IMR-90 (cell line): ENCODE results near the gene EGFL7. TPM values are rescaled to one million over a fixed set of nuclear protein-coding genes. Genes with fewer than 3 reads are reported as not detected.

ENCODE experiments used
- ATAC-seq: fragments of 200-7000 bp; cut with Tn5 transposase; 2 replicates; pipeline ENCODE4 v1.9.1; 2020; ENCODE audit warnings: low read depth, mild to moderate bottlenecking, moderate library complexity
- BruUV-seq: library from RNA; stranded (reverse); fragments of 400-500 nt; replicated peaks from 2 replicates; lab custom pipeline; 2021; lab: Mats Ljungman, UMichigan
- CTCF ChIA-PET: fragments of 300-600 bp; formaldehyde crosslinking; extraction: SDS; loops from one replicate; lab custom pipeline; 2021; ENCODE audit warnings: antibody characterized with exemption; lab: Yijun Ruan, JAX
- POLR2A ChIA-PET: fragments of 300-600 bp; sonication (Branson Sonifier 250); formaldehyde crosslinking; loops from one replicate; lab custom pipeline; 2022; ENCODE audit warnings: antibody characterized with exemption; ENCODE audit not compliant: unreplicated experiment; lab: Charles Lee
- DNase-seq: peaks from one replicate; pipeline ENCODE4 v3.0.0; 2013
- H2AFZ ChIP-seq: replicated peaks from 2 replicates; pipeline ENCODE3; 2013; ENCODE audit warnings: low read length, mild to moderate bottlenecking; ENCODE audit not compliant: poor library complexity
- H2AK5ac ChIP-seq: 2 replicates; pipeline ENCODE4 v1.6.1; 2013; ENCODE audit warnings: low read depth, low read length, inconsistent platforms
- H2AK9ac ChIP-seq: replicated peaks from 2 replicates; pipeline ENCODE3; 2013; ENCODE audit warnings: mild to moderate bottlenecking, low read depth, low read length, moderate library complexity; ENCODE audit not compliant: poor library complexity
- H2BK120ac ChIP-seq: 2 replicates; pipeline ENCODE4 v1.6.1; 2013; ENCODE audit warnings: low read depth, low read length, inconsistent platforms
- H2BK15ac ChIP-seq: 3 replicates; pipeline ENCODE4 v1.6.1; 2013; ENCODE audit warnings: low read depth, low read length, inconsistent platforms
- H2BK20ac ChIP-seq: 2 replicates; pipeline ENCODE4 v1.6.1; 2013; ENCODE audit warnings: low read depth, mild to moderate bottlenecking, inconsistent platforms, low read length, moderate library complexity
- H2BK5ac ChIP-seq: 2 replicates; pipeline ENCODE4 v1.6.1; 2013; ENCODE audit warnings: mild to moderate bottlenecking, low read depth, low read length, inconsistent platforms; ENCODE audit not compliant: poor library complexity, severe bottlenecking
- H3K14ac ChIP-seq: replicated peaks from 2 replicates; pipeline ENCODE4 v1.6.1; 2013; ENCODE audit warnings: low read depth, low read length, inconsistent platforms
- H3K18ac ChIP-seq: 2 replicates; pipeline ENCODE4 v1.6.1; 2013; ENCODE audit warnings: low read depth, low read length, control low read depth
- H3K23ac ChIP-seq: 2 replicates; pipeline ENCODE4 v1.6.1; 2013; ENCODE audit warnings: low read depth, low read length, inconsistent platforms
- H3K27ac ChIP-seq: 2 replicates; pipeline ENCODE4 v1.5.1; 2013; ENCODE audit warnings: mild to moderate bottlenecking, control low read depth, low read length; ENCODE audit not compliant: insufficient read depth
- H3K27me3 ChIP-seq: 2 replicates; pipeline ENCODE4 v1.6.1; 2013; ENCODE audit warnings: low read length; ENCODE audit not compliant: control insufficient read depth, insufficient read depth
- H3K36me3 ChIP-seq: 2 replicates; pipeline ENCODE4 v1.6.1; 2013; ENCODE audit warnings: low read length, mixed read lengths; ENCODE audit not compliant: control insufficient read depth, insufficient read depth
- H3K4ac ChIP-seq: 2 replicates; pipeline ENCODE4 v1.6.1; 2013; ENCODE audit warnings: low read depth, low read length, inconsistent platforms
- H3K4me1 ChIP-seq: 2 replicates; pipeline ENCODE4 v1.6.1; 2013; ENCODE audit warnings: low read length, mixed read lengths; ENCODE audit not compliant: control insufficient read depth, insufficient read depth
- H3K4me2 ChIP-seq: 2 replicates; pipeline ENCODE4 v1.6.1; 2013; ENCODE audit warnings: low read depth, mild to moderate bottlenecking, control low read depth, low read length, moderate library complexity
- H3K4me3 ChIP-seq: 2 replicates; pipeline ENCODE4 v1.5.1; 2013; ENCODE audit warnings: low read depth, mild to moderate bottlenecking, control low read depth, low read length, moderate library complexity; ENCODE audit not compliant: insufficient read depth
- H3K56ac ChIP-seq: 2 replicates; pipeline ENCODE4 v1.6.1; 2013; ENCODE audit warnings: low read length, inconsistent platforms; ENCODE audit not compliant: insufficient read depth; ENCODE audit errors: extremely low read depth
- H3K79me1 ChIP-seq, 2 experiments: 2 replicates each; pipeline ENCODE4 v1.6.1; 2013; ENCODE audit warnings: low read length in 2 of 2, inconsistent platforms in 1 of 2, low read depth in 1 of 2
- H3K9ac ChIP-seq: 2 replicates; pipeline ENCODE4 v1.6.1; 2013; ENCODE audit warnings: low read depth, low read length, control low read depth
- H3K9me1 ChIP-seq: 2 replicates; pipeline ENCODE4 v1.6.1; 2013; ENCODE audit warnings: low read length, inconsistent platforms; ENCODE audit not compliant: insufficient read depth
- H3K9me3 ChIP-seq: 2 replicates; pipeline ENCODE4 v1.6.1; 2013; ENCODE audit warnings: low read length; ENCODE audit not compliant: control insufficient read depth, insufficient read depth
- H4K20me1 ChIP-seq: 2 replicates; pipeline ENCODE4 v1.6.1; 2013; ENCODE audit warnings: low read length, inconsistent platforms; ENCODE audit not compliant: insufficient read depth
- H4K5ac ChIP-seq: 2 replicates; pipeline ENCODE4 v1.6.1; 2013; ENCODE audit warnings: mild to moderate bottlenecking, low read depth, low read length, control low read depth
- H4K8ac ChIP-seq, 2 experiments: 2 replicates each; pipeline ENCODE4 v1.6.1; 2013; ENCODE audit warnings: low read depth in 2 of 2, low read length in 2 of 2, control low read depth in 1 of 2, inconsistent platforms in 1 of 2
- H4K91ac ChIP-seq: 2 replicates; pipeline ENCODE4 v1.6.1; 2013; ENCODE audit warnings: low read depth, low read length, inconsistent platforms; ENCODE audit not compliant: insufficient read depth
- BHLHE40 ChIP-seq: fragments of 150-350 bp; IDR thresholded peaks from 2 replicates; pipeline ENCODE4 v1.6.1; 2016; ENCODE audit warnings: mild to moderate bottlenecking, low read depth, low read length
- CEBPB ChIP-seq: IDR thresholded peaks from 2 replicates; pipeline ENCODE4 v1.6.1; 2012; ENCODE audit warnings: low read depth, low read length, improper control_type of control experiment
- CHD1 ChIP-seq: IDR thresholded peaks from 2 replicates; pipeline ENCODE4 v1.6.1; 2012; ENCODE audit warnings: low read depth, low read length, improper control_type of control experiment
- CTCF ChIP-seq: conservative IDR thresholded peaks from 2 replicates; pipeline ENCODE4 v1.5.1; 2012; ENCODE audit warnings: mild to moderate bottlenecking, low read depth, low read length, improper control_type of control experiment
- ELK1 ChIP-seq: fragments of 150-350 bp; IDR thresholded peaks from 2 replicates; pipeline ENCODE4 v1.6.1; 2016; ENCODE audit warnings: low read depth, mild to moderate bottlenecking, low read length, moderate library complexity, borderline replicate concordance
- FOS ChIP-seq: fragments of 150-350 bp; IDR thresholded peaks from 2 replicates; pipeline ENCODE4 v1.6.1; 2016; ENCODE audit warnings: low read depth, low read length
- MAFK ChIP-seq: IDR thresholded peaks from 2 replicates; pipeline ENCODE4 v1.6.1; 2012; ENCODE audit warnings: low read depth, low read length, improper control_type of control experiment
- MAZ ChIP-seq: IDR thresholded peaks from 2 replicates; pipeline ENCODE4 v1.6.1; 2012; ENCODE audit warnings: low read depth, mild to moderate bottlenecking, low read length, improper control_type of control experiment, moderate library complexity, borderline replicate concordance
- MXI1 ChIP-seq: IDR thresholded peaks from 2 replicates; pipeline ENCODE4 v1.6.1; 2012; ENCODE audit warnings: low read depth, mild to moderate bottlenecking, low read length, moderate library complexity, borderline replicate concordance
- NFE2L2 ChIP-seq: fragments of 150-350 bp; IDR thresholded peaks from 2 replicates; pipeline ENCODE4 v1.6.1; 2016; ENCODE audit warnings: low read depth, mild to moderate bottlenecking, low read length
- POLR2A ChIP-seq: IDR thresholded peaks from 2 replicates; pipeline ENCODE4 v1.6.1; 2012; ENCODE audit warnings: mild to moderate bottlenecking, low read depth, low read length
- RAD21 ChIP-seq: IDR thresholded peaks from 2 replicates; pipeline ENCODE4 v1.6.1; 2012; ENCODE audit warnings: low read length, improper control_type of control experiment
- RCOR1 ChIP-seq: IDR thresholded peaks from 2 replicates; pipeline ENCODE4 v1.6.1; 2012; ENCODE audit warnings: mild to moderate bottlenecking, low read length, improper control_type of control experiment; ENCODE audit not compliant: insufficient replicate concordance
- RFX5 ChIP-seq: IDR thresholded peaks from 2 replicates; pipeline ENCODE4 v1.8.0; 2012; ENCODE audit warnings: low read depth, mild to moderate bottlenecking, low read length, moderate library complexity
- SMC3 ChIP-seq: fragments of 150-350 bp; IDR thresholded peaks from 2 replicates; pipeline ENCODE4 v1.6.1; 2016; ENCODE audit warnings: low read depth, mild to moderate bottlenecking, antibody characterized with exemption, low read length, moderate library complexity
- USF2 ChIP-seq: fragments of 150-350 bp; IDR thresholded peaks from 2 replicates; pipeline ENCODE4 v1.6.1; 2017; ENCODE audit warnings: mild to moderate bottlenecking, antibody characterized with exemption, low read length, low read depth
- WGBS, 2 experiments: methylation state at CpG; one replicate each; pipeline versions ENCODE4 v1.1.5 to v1.1.7; 2013; ENCODE audit warnings: missing lambda C conversion rate in 2 of 2; ENCODE audit not compliant: insufficient read length in 1 of 2; ENCODE audit errors: extremely low coverage in 2 of 2; 5-methylcytosine and 5-hydroxymethylcytosine counted together
- dilution Hi-C: fragments of 300-500 bp; cut with HindIII; formaldehyde crosslinking; loops from one replicate; pipeline ENCODE4 v1.14.3; 2018; ENCODE audit warnings: low sequenced_read_pairs; ENCODE audit not compliant: unreplicated experiment
- in situ Hi-C: fragments of 300-500 bp; cut with MboI; formaldehyde crosslinking; loops from 3 replicates; pipeline ENCODE4 v1.14.3; 2019; ENCODE audit warnings: low sequenced_read_pairs, inconsistent platforms, mixed read lengths
- intact Hi-C: fragments of 100-400 bp; cut with micrococcal nuclease; formaldehyde crosslinking; loops from 2 replicates; pipeline ENCODE4 v1.10.0; 2022
- polyA plus RNA-seq, 3 experiments: library from polyadenylated mRNA; depleted of rRNA; stranded (reverse); fragments of >200 nt; gene quantifications; 2 replicates each; pipeline ENCODE4 v1.2.3, GENCODE V29; 2012; ENCODE audit warnings: low replicate concordance in 1 of 3
- total RNA-seq: library from RNA; depleted of rRNA; stranded (reverse); fragments of >200 nt; gene quantifications from 2 replicates; pipeline ENCODE4 v1.2.3, GENCODE V29; 2012

Gene EGFL7
- total and polyA plus RNA-seq, 2 of the 4 experiments (the other 2 are of a cell fraction) = 2.2 to 10.4 TPM

GRCh38 chr9:136628268-136628667 lies 34.4 kb upstream of the EGFL7 start:
- Histone ChIP-seq H2BK15ac (no peak overlapping the region), H3K9ac (no peak overlapping the region), H2BK20ac (no peak overlapping the region), H2AK5ac (no peak overlapping the region), H3K79me1 (no peaks in the 10 kb centered on the region; a peak in 1 of 4 replicates), H2BK120ac (no peak overlapping the region), H3K18ac (no peak overlapping the region), H3K4me1 (peaks cover 3% of the 10 kb centered on the region; the same call in 1 of the 2 replicates), H3K9me1 (peaks cover 6% of the 10 kb centered on the region; the same call in 1 of the 2 replicates), H3K4ac (no peak overlapping the region), H3K27ac (no peak overlapping the region), H3K4me3 (no peak overlapping the region), H2BK5ac (no peak overlapping the region), H4K8ac (no peak overlapping the region), H4K5ac (no peak overlapping the region), H3K14ac (no peak overlapping the region), H3K4me2 (no peak overlapping the region), H3K36me3 (no peaks in the 10 kb centered on the region), H3K56ac (no peak overlapping the region), H3K23ac (no peak overlapping the region), H4K91ac (no peak overlapping the region), H4K20me1 (peaks cover 9% of the 10 kb centered on the region; the same call in 1 of the 2 replicates), H2AFZ (peak overlapping the region; percentile 5), H3K9me3 (no peaks in the 10 kb centered on the region), H2AK9ac (no peak overlapping the region), H3K27me3 (peaks cover 4% of the 10 kb centered on the region)
- TF ChIP-seq SMC3 (no peak), CHD1 (no peak), MXI1 (no peak), RFX5 (no peak), RCOR1 (no peak), ELK1 (no peak), MAFK (no peak), CEBPB (no peak), NFE2L2 (no peak), POLR2A (no peak), USF2 (no peak), CTCF (no peak), FOS (no peak), MAZ (no peak), RAD21 (no peak), BHLHE40 (no peak)
- no peak for ATAC-seq
- CTCF ChIA-PET = interaction anchor here (0.5 kb wide), 1 partner anchor 138 kb away, joined by 3 read pairs; no protein-coding TSS in a partner anchor
- intact Hi-C loops (no loop called here), dilution Hi-C loops (no loop called here), in situ Hi-C loops (no loop called here)
- no peak for DNase-seq
- POLR2A ChIA-PET = no interaction called here
- 34% methylated on average over 8 of the region's 26 CpGs; no CpG with 5 or more reads in 1 of the 2 experiments for WGBS, 2 experiments
- BruUV-seq = no TSS peak
